ENCODE data around the gene FAM131A.

The FAM131A gene

DNA sequence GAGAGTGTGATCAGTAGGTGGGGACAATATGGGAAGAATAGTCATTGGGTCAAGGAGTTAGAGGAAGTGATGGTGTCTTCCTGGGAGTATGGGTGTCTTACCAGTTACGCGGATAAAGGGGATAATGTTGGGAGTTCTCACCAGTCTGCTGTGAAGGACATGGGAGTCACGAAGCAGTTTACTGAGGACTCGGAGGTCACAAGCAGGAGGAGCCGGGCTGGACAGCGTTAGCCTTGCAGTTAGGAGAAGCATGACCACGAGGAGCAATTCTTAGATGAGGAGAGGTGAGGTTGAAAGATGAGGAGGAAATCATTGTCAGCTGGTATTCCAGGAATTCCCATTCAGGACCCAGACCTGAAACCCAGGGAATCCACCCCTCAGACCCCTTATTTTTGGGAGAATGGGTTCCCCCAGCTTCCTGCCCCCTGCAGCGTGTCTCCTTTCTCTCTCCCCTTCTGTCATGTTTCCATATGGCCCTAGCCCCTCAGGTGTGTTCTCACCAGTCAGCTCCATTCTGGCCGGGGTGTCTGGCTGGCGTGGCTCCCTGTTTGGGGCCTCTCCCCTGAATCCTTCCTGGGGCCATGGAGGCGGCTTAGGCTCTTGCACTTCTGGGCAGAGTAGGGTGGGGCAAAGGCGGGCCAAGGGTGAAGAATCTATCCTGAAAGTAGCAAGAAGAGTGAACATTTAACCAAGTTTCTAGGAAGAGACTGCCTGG is 38.5 kb downstream of the FAM131A start:
- in situ Hi-C loops (cut with MboI; ENCODE audit: low sequenced_read_pairs): loop anchor here (25.0 kb wide), 1 partner anchor 411 kb away; no protein-coding TSS in a partner anchor

DNA sequence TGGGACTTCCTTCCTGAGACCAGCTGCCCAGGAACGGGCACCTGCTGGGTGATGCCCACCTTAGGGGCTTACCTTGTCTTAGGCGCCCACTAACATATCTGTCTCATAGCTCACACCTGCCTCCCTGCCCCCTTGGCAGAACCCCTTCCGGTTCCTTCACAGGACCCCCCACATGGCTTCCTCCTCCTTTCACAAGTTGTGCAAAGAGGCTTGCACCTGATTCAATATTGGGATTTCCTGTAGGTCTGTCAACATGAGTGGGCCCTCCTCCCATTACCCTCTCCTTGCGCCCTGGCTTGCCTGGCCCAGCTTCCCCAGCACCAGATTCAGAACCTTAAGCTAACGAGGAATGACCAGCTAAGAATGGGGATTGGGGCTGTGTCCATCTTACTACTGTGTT is 40.0 kb downstream of the FAM131A start:
- in situ Hi-C loops (cut with MboI; ENCODE audit: low sequenced_read_pairs): loop anchor here (25.0 kb wide), 1 partner anchor 410 kb away; no protein-coding TSS in a partner anchor

DNA sequence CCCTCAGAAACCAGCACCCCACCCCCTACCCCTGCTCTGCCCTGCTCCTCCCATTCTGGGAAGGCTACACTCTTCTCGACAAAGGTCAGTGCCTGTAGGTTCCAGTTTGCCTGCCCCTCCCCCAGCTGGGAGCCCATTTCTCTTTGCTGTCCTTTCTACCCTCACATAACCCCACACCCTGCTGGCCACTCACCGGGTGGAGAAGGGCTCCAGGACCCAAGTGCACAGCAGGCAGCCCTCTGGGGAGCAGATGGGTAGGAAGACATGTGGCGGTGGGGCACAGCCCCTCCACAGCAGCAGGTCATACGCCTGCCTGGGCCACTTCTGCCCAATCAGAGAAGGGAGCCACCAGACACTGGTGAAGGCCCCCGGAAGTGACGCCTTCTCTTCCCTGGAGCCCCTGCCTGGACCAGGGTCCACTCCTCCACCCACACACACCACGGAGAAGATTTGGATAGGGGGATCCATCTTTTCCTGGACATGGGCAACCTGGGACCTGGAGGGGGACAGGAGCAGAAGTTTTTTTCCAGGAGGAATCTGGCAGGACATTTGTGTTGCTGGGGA is 40.6 kb downstream of the FAM131A start, which contains the start of gene THPO:
Gene THPO (minus strand): TSS at position 326 of the 564 bp plus-strand sequence. CDS start 1,948 bp downstream, outside the sequence.
- in situ Hi-C loops (cut with MboI; ENCODE audit: low sequenced_read_pairs): loop anchor here (25.0 kb wide), 1 partner anchor 409 kb away; no protein-coding TSS in a partner anchor

DNA sequence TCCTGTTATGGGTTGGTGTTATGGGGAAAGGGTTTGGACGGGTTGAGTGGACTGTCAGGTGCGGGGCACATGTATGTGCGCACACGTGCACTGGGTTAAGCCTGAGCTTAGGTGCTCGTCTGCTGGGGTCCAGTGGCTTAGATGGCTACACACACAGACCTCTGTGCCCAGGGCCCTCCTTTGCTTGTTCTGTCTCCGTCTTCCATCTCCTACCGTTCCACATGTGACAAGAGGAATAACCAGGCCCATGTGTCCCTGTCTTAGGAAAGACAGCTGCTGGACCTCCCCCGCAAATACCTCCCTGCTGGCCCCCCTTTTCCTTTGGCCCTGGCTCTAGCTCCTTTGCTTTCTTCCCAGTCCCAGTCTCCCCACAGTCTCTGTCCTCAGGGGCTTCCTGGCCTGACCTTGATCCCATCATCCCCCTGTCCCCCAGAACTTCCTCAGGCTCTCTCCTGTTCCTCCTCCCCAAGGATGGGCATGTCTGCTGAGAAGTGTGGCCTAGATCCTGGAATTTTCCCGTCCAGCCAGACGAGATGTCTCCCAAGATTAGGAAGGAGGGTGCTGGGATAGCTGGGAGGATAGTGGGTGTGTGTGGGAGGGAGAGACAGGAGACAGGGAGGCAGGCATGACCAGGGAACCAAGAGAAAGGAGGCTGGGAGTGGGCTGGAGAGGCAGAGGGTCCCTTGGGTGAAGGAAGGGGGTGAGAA is 41.4 kb downstream of the FAM131A start:
- in situ Hi-C loops (cut with MboI; ENCODE audit: low sequenced_read_pairs): loop anchor here (25.0 kb wide), 1 partner anchor 408 kb away; no protein-coding TSS in a partner anchor

DNA sequence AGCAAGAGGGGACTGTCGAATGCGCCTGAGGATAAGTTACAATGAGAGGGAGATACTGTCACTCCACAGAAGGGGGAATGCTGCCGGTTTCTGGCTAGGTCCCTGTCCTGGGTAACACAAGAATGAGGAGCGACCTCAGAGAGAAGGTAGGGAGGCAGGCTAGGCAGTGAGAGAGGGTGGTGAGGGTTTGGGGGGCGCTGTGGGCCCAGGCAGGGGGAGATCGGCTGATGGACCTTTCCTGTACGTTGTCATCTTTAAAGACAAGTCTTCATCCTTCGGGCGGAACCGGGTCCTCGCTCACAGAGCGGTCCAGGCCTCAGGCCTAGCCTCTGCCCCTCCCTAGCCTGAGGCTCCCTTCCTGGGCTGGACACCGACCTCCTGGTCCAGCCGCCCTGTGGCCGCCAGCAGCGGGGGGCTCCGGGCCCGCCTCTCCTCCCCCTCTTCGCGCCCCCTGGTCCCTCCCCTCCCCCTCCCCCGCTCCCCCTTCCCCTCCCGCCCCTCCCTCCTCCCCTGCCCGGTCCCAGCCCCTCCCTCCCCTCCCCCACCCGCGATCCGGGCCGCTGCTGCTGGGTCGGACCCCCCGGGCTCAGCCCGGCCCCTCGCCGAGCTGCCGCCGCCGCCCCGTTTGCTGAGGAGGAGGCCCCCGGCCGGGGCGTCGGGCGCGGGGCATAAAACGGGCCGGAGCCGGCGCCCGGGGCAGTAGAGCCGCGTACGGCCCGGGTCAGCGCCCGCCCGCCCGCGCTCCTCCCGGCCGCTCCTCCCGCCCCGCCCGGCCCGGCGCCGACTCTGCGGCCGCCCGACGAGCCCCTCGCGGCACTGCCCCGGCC is 42.2 kb downstream of the FAM131A start, which contains the start of gene CHRD:
Gene CHRD (plus strand): TSS at position 697 of the 827 bp plus-strand sequence. CDS start 265 bp downstream, outside the sequence.
- in situ Hi-C loops (cut with MboI; ENCODE audit: low sequenced_read_pairs): loop anchor here (25.0 kb wide), 1 partner anchor 408 kb away; no protein-coding TSS in a partner anchor

DNA sequence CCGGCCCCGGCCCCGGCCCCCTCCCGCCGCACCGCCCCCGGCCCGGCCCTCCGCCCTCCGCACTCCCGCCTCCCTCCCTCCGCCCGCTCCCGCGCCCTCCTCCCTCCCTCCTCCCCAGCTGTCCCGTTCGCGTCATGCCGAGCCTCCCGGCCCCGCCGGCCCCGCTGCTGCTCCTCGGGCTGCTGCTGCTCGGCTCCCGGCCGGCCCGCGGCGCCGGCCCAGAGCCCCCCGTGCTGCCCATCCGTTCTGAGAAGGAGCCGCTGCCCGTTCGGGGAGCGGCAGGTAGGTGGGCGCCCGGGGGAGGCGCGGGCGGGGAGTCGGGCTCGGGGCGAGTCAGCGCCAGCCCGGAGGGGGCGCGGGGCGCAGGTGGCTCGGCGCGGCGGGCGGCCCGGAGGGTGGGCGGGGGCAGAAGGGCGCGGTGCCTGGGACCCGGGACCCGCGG is 42.8 kb downstream of the FAM131A start:
- in situ Hi-C loops (cut with MboI; ENCODE audit: low sequenced_read_pairs): loop anchor here (25.0 kb wide), 1 partner anchor 407 kb away; no protein-coding TSS in a partner anchor

DNA sequence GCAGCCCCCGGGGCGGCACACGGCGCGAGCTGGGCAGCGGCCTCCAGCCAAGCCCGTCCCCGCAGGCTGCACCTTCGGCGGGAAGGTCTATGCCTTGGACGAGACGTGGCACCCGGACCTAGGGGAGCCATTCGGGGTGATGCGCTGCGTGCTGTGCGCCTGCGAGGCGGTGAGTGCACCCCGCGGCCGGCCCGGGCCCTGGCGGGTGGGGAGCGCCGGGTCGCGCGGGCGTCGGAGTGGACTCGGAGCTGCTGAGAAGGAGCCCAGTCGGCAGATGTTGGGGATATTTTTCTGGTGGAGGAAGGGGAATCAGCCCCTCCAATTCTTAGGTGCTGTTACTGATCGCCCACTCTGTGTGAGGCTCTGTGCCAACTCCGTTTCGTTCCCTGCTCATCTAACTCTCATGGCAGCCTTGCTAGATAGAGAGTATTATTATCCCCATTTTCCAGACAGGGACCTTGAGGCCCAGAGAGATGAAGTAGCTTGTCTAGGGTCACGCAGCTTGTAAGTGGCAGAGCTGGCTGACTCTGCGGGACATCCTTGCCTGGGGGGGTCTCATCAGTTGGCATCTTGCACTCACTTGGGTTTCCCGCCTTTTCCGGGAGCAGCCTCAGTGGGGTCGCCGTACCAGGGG is 43.3 kb downstream of the FAM131A start:
- in situ Hi-C loops (cut with MboI; ENCODE audit: low sequenced_read_pairs): loop anchor here (25.0 kb wide), 1 partner anchor 407 kb away; no protein-coding TSS in a partner anchor

DNA sequence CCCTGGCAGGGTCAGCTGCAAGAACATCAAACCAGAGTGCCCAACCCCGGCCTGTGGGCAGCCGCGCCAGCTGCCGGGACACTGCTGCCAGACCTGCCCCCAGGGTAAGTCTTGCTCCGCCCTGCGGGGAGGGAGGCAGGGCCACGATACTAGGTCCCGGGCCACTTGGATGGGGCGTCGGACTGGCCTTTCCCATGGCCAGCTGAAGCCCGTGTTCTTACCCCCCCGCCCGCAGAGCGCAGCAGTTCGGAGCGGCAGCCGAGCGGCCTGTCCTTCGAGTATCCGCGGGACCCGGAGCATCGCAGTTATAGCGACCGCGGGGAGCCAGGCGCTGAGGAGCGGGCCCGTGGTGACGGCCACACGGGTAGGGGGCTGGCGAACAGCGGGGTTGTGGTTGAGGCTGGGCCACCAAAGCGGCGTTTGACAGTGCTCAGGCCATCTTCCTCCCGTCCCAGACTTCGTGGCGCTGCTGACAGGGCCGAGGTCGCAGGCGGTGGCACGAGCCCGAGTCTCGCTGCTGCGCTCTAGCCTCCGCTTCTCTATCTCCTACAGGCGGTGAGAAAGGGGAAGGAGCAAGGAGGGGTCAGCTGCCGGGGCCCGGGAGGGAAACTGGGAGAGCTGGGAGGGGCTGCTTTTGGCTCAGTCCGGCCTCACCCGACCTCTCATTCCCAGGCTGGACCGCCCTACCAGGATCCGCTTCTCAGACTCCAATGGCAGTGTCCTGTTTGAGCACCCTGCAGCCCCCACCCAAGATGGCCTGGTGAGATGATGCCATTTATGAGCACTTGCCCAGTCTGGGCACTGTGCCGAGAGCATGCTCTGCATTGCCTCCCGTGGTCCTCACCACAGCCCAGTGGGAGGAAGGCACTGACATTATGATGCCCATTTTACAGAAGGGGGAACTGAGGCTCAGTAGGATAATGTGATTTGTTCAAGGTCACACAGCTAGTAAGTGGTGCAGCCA is 44.1 kb downstream of the FAM131A start:
- in situ Hi-C loops (cut with MboI; ENCODE audit: low sequenced_read_pairs): loop anchor here (25.0 kb wide), 1 partner anchor 406 kb away; no protein-coding TSS in a partner anchor

DNA sequence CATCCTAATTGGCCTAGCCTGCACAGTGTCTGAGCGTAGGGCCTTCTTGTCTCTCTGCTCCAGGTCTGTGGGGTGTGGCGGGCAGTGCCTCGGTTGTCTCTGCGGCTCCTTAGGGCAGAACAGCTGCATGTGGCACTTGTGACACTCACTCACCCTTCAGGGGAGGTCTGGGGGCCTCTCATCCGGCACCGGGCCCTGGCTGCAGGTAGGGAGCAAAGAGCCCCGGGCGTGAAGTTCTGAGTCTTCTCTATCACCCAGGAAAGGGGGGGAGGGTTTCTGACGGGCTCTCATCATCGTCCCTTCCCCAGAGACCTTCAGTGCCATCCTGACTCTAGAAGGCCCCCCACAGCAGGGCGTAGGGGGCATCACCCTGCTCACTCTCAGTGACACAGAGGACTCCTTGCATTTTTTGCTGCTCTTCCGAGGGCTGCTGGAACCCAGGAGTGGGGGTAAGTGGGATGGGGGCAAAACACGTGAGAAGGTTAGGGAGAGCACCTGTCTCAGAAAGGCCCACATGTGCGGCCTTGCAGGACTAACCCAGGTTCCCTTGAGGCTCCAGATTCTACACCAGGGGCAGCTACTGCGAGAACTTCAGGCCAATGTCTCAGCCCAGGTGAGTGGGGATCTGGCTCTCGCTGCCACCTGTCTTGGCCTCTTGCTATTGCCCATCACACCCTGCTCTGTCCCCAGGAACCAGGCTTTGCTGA is 45.1 kb downstream of the FAM131A start:
- in situ Hi-C loops (cut with MboI; ENCODE audit: low sequenced_read_pairs): loop anchor here (25.0 kb wide), 1 partner anchor 405 kb away; no protein-coding TSS in a partner anchor

DNA sequence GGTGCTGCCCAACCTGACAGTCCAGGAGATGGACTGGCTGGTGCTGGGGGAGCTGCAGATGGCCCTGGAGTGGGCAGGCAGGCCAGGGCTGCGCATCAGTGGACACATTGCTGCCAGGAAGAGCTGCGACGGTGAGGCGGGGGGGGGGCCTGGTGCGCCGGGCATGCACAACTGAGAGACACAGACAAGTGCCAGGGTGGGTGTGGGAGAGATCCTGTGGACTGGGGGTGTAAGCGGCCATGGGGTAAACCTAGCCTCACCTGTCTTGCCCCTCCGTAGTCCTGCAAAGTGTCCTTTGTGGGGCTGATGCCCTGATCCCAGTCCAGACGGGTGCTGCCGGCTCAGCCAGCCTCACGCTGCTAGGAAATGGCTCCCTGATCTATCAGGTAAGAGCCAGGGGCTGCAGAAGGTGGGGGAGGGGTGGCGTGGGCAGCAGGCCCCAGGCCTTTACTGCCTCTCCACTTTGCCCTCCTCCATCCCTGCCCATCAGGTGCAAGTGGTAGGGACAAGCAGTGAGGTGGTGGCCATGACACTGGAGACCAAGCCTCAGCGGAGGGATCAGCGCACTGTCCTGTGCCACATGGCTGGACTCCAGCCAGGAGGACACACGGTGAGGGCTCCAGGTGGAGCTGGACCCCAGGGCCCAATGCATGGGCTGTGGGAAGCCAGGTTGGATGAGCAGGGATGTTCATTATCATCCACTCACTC is 45.8 kb downstream of the FAM131A start:
- in situ Hi-C loops (cut with MboI; ENCODE audit: low sequenced_read_pairs): loop anchor here (25.0 kb wide), 1 partner anchor 404 kb away; no protein-coding TSS in a partner anchor

DNA sequence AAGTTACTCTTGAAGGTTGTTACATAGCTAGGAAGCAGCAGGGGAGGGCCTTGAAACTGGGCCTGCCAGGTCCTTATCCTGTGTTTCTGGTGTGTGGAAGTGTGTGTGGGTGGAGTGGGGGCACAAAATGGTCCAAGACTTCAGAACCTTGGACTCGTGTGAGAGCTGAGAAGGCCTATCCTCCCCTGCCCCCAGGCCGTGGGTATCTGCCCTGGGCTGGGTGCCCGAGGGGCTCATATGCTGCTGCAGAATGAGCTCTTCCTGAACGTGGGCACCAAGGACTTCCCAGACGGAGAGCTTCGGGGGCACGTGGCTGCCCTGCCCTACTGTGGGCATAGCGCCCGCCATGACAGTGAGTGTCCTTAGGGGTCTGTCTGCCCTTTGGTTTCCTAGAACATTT is 46.9 kb downstream of the FAM131A start:
- in situ Hi-C loops (cut with MboI; ENCODE audit: low sequenced_read_pairs): loop anchor here (25.0 kb wide), 1 partner anchor 403 kb away; no protein-coding TSS in a partner anchor

DNA sequence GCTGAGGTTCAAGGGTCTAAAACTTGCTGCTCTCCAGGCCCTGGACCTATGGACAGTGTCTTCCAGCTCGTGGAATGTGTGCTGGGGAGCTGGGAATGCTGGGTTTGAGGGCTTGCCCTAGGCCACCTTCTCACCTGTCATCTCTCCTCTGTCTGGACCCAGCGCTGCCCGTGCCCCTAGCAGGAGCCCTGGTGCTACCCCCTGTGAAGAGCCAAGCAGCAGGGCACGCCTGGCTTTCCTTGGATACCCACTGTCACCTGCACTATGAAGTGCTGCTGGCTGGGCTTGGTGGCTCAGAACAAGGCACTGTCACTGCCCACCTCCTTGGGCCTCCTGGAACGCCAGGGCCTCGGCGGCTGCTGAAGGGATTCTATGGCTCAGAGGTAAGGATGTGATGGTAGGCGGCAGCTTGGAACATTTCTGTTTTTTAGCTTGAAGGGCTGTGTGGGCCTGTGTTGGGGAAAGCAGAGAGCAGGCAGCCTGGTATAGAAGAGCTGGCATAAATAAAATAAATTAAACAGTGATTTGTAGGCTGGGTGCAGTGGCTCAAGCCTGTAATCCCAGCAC is 47.5 kb downstream of the FAM131A start:
- in situ Hi-C loops (cut with MboI; ENCODE audit: low sequenced_read_pairs): loop anchor here (25.0 kb wide), 1 partner anchor 402 kb away; no protein-coding TSS in a partner anchor

DNA sequence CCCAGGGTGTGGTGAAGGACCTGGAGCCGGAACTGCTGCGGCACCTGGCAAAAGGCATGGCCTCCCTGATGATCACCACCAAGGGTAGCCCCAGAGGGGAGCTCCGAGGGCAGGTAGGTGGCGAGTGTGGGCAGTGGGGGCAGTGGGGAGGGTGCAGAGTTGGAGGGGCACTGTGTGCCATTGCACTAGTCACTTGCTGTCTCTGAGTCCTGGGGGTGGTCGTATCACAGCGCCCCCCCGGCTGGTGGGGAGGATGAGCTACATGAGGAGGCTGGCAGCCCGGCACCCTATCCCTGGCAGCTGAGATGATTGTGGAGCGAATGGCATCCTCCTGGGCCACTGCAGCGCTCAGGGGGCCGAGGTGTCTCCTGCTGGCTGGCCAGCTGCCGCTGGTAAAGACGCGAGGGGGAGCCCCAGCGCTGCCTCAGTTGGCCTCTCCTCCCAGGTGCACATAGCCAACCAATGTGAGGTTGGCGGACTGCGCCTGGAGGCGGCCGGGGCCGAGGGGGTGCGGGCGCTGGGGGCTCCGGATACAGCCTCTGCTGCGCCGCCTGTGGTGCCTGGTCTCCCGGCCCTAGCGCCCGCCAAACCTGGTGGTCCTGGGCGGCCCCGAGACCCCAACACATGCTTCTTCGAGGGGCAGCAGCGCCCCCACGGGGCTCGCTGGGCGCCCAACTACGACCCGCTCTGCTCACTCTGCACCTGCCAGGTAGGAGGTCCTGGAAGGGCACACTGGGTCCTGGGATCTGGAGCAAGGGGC is 48.8 kb downstream of the FAM131A start:
- in situ Hi-C loops (cut with MboI; ENCODE audit: low sequenced_read_pairs): loop anchor here (25.0 kb wide), 1 partner anchor 401 kb away; no protein-coding TSS in a partner anchor

DNA sequence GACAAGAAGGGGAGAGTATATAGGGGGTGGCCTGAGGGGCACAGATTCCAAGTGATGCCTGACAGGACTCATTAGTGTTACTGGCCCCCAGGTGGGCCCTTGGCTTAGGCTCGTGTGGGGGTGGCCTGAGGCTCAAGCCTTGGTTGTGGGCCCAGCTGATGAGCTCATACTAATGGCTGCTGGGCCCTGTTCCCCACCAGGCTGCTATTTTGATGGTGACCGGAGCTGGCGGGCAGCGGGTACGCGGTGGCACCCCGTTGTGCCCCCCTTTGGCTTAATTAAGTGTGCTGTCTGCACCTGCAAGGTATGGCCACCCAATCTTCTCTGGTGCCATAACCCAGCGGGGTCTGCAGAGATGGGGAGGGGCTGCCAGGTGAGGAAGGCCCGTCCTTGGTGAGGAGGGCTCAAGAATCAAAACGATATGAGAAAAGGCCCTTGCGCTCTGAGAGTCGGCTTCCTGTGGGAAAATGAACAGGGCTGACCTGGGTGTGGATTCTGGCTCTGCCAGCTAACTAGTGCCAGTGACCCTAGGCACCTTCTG is 49.8 kb downstream of the FAM131A start:
- in situ Hi-C loops (cut with MboI; ENCODE audit: low sequenced_read_pairs): loop anchor here (25.0 kb wide), 1 partner anchor 400 kb away; no protein-coding TSS in a partner anchor

DNA sequence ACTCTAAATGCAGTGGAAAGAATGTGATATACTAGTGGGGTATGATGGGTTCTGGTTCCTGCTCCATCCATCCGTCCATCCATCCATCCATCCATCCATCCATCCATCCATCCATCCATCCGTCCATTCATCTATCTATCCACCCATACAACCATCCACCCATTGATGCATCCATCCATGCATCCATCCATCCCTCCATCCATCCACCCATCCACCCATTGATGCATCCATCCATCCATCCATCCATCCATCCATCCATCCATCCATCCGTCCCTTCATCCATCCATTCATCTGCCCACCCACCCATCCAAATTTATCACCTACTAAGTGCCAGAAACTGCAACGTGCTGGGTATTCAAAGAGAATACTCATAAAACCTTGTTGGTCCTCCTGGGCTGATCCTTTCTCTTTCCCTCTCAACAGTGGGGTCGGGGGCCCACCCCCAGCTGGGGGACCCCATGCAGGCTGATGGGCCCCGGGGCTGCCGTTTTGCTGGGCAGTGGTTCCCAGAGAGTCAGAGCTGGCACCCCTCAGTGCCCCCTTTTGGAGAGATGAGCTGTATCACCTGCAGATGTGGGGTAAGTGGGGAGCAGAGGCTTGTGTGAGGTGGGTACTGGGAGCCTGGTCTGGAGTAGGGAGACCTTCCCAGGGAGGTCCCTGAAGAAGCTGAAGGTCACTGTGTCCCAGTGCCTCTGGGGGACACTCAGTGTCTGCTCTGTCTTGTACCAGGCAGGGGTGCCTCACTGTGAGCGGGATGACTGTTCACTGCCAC is 51.0 kb downstream of the FAM131A start:
- in situ Hi-C loops (cut with MboI; ENCODE audit: low sequenced_read_pairs): loop anchor here (25.0 kb wide), 1 partner anchor 399 kb away; no protein-coding TSS in a partner anchor
